Thymus (tissue), 14 donors: ENCODE measurements around the gene PYHIN1. TPM values are rescaled to one million over a fixed set of nuclear protein-coding genes. Genes with fewer than 3 reads are reported as not detected.

Source experiments
- DNase-seq, 9 donors: peaks; one replicate each; pipeline ENCODE4 v3.0.0-alpha.2; 2013; ENCODE audit warnings: low spot score in 9 of 9, low read depth in 6 of 9, missing footprints in 1 of 9
- H3K27ac ChIP-seq, 2 donors: one replicate each; pipeline ENCODE4 v1.5.1; 2013; ENCODE audit warnings: control low read depth in 1 of 2, low read depth in 1 of 2, low read length in 1 of 2, mild to moderate bottlenecking in 1 of 2, moderate library complexity in 1 of 2
- H3K27me3 ChIP-seq, 2 donors: one replicate each; pipeline ENCODE4 v1.5.1; 2013; ENCODE audit warnings: low read length in 1 of 2; ENCODE audit not compliant: control insufficient read depth in 2 of 2, insufficient read depth in 1 of 2
- H3K36me3 ChIP-seq, 2 donors: one replicate each; pipeline ENCODE4 v1.5.1; 2013; ENCODE audit warnings: low read length in 1 of 2, mild to moderate bottlenecking in 1 of 2, moderate library complexity in 1 of 2; ENCODE audit not compliant: control insufficient read depth in 2 of 2, insufficient read depth in 2 of 2
- H3K4me1 ChIP-seq, 2 donors: one replicate each; pipeline ENCODE4 v1.5.1; 2013; ENCODE audit warnings: low read length in 2 of 2; ENCODE audit not compliant: control insufficient read depth in 2 of 2, insufficient read depth in 2 of 2
- H3K4me3 ChIP-seq, 2 donors: one replicate each; pipeline ENCODE4 v1.5.1; 2013; ENCODE audit warnings: low read length in 2 of 2, control low read depth in 1 of 2, mild to moderate bottlenecking in 1 of 2
- H3K9me3 ChIP-seq, 2 donors: one replicate each; pipeline ENCODE4 v1.5.1; 2013; ENCODE audit warnings: low read length in 1 of 2, mild to moderate bottlenecking in 1 of 2; ENCODE audit not compliant: control insufficient read depth in 2 of 2, insufficient read depth in 1 of 2
- WGBS: extraction: QIAGEN DNeasy Blood & Tissue Kit; methylation state at CpG from one replicate; pipeline ENCODE4 v1.1.7; 2013; 5-methylcytosine and 5-hydroxymethylcytosine counted together
- long read RNA-seq, 10 donors: transcript quantifications; one replicate each; lab custom pipeline, GENCODE V29; 2026
- polyA plus RNA-seq: library from polyadenylated mRNA; stranded (reverse); fragments of 200-250 nt; gene quantifications from one replicate; pipeline ENCODE4 v1.2.3, GENCODE V29; 2013
- total RNA-seq: library from RNA; stranded (reverse); fragments of 120-200 nt; gene quantifications from one replicate; pipeline ENCODE4 v1.2.4, GENCODE V29; 2013
- donor health status: healthy.

The PYHIN1 gene
- total RNA-seq (8.6 TPM), polyA plus RNA-seq (3.2 TPM)
- long read RNA-seq, donor 1, partial matches to known transcripts = 0 of 1 reads
- long read RNA-seq, donor 1, other reads (novel, unspliced or antisense) = 0 of 1 reads
- long read RNA-seq, donor 2, partial matches to known transcripts = 0 of 2 reads
- long read RNA-seq, donor 2, other reads (novel, unspliced or antisense) = 0 of 2 reads
- long read RNA-seq, donor 3, partial matches to known transcripts = 0 of 2 reads
- long read RNA-seq, donor 3, other reads (novel, unspliced or antisense) = 0 of 2 reads
- long read RNA-seq, donor 4, partial matches to known transcripts = 0 of 3 reads
- long read RNA-seq, donor 4, other reads (novel, unspliced or antisense) = 0 of 3 reads
- long read RNA-seq, donor 5, partial matches to known transcripts = 0 of 1 reads
- long read RNA-seq, donor 5, other reads (novel, unspliced or antisense) = 0 of 1 reads
- long read RNA-seq, donor 6, partial matches to known transcripts = 0 of 1 reads
- long read RNA-seq, donor 6, other reads (novel, unspliced or antisense) = 0 of 1 reads
- long read RNA-seq, donor 7, partial matches to known transcripts = 0 of 2 reads
- long read RNA-seq, donor 7, other reads (novel, unspliced or antisense) = 0 of 2 reads
- long read RNA-seq, donor 8 = 0 reads
- long read RNA-seq, donor 9, partial matches to known transcripts = 0 of 1 reads
- long read RNA-seq, donor 9, other reads (novel, unspliced or antisense) = 0 of 1 reads
- long read RNA-seq, donor 10 = 0 reads

DNA sequence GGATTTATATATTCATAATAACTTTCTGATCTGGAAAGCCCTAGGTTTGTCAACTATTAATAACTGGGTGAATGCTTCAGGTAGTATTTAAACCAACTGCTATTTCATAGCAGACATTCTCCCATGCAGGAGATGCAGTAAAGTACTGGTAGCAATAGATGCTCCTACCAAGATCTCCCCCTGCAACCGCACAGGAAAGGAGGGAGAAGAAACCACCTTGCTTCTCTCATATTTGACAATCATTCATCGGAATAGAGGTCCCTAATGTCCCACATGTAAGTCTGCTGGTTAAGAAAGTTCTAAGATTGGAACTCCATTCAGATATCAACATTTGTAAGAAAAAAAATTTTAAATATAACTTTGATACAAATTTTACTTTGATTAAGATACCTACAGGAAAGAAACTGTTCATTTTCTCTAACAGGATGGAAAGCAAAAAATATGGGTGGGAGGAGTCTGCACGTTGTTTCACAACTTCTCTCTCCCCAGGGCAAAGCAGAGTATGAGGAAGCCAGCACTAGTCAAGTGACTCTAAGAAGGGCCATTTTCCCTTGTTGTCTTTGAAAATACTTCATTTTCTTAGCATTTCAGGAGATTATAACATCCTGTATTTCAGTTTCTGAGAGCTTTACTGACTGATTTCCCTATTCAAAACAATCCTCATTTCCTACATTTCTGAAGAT, at the start of gene PYHIN1:
Gene PYHIN1 (plus strand): TSS at position 498 of the 683 bp plus-strand sequence. CDS start 5,359 bp downstream, outside the sequence.
- no peaks in the 10 kb centered on the region for H3K36me3 ChIP-seq
- no peaks in the 10 kb centered on the region for H3K27me3 ChIP-seq
- H3K4me1 ChIP-seq = no peaks in the 10 kb centered on the region
- 66% methylated on average over 3 of the region's 3 CpGs for WGBS
- peak in 4 of 9 donors; percentile 10 to 58 (median 22) for DNase-seq
- peak within 1 kb of the TSS in 1 of 2 donors; percentile 62 for H3K27ac ChIP-seq
- peak within 1 kb of the TSS in 1 of 2 donors; percentile 16 for H3K4me3 ChIP-seq
- H3K9me3 ChIP-seq = no peaks in the 10 kb centered on the region

GRCh38 chr1:158893654-158894053, 37.7 kb upstream of the PYHIN1 start:
- Histone ChIP-seq H3K36me3 (no peaks in the 10 kb centered on the region), H3K4me3 (no peak overlapping the region), H3K9me3 (no peaks in the 10 kb centered on the region), H3K4me1 (no peaks in the 10 kb centered on the region), H3K27ac (no peak overlapping the region), H3K27me3 (no peaks in the 10 kb centered on the region)
- no peak for DNase-seq

DNA sequence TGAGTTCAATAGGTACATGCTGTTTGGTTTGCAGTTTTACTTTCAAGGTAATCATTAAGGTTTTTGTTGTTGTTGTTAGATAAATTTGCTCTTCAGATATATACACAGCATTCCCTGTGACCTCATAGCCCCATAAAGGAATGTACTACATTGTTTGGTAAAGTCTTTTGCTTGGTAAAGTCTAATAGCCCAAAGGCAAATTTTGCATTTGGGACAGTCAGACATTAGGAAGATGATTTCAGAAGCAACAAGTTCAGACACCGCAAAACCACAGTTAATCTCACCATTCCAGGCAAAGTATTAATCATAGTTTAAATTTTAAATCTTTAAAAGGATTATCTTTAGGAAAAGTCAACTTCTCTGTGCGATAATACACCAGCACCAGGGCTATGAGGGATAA, 32.6 kb upstream of the PYHIN1 start:
- Histone ChIP-seq H3K4me1 (no peaks in the 10 kb centered on the region), H3K27me3 (no peaks in the 10 kb centered on the region), H3K36me3 (no peaks in the 10 kb centered on the region), H3K27ac (no peak overlapping the region), H3K9me3 (no peaks in the 10 kb centered on the region), H3K4me3 (no peak overlapping the region)
- no peak for DNase-seq
- 92% methylated on average over 2 of the region's 2 CpGs for WGBS

DNA sequence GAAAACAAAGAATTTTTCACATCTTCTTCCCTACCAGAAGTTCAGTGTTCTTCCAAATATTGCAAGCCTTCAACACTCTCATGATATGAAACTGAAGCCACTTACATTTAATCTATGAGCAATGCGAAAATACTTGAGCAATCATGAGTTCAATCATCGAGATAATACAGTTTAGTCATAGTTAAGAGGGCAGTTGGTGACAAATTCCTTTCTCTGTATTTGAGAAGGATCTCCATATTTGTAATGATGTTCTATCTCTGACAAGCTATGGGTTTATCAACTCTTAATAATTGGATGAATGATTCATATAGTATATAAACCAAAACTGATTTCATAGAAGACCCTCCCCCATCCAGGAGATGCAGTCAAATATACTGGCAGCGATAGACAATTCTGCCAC, 29.7 kb upstream of the PYHIN1 start:
- H3K9me3 ChIP-seq = no peaks in the 10 kb centered on the region
- WGBS = 96% methylated on average over 3 of the region's 3 CpGs
- no peak for DNase-seq
- H3K4me3 ChIP-seq = no peak overlapping the region
- no peak overlapping the region for H3K27ac ChIP-seq
- no peaks in the 10 kb centered on the region for H3K36me3 ChIP-seq
- H3K4me1 ChIP-seq = no peaks in the 10 kb centered on the region
- H3K27me3 ChIP-seq = no peaks in the 10 kb centered on the region

DNA sequence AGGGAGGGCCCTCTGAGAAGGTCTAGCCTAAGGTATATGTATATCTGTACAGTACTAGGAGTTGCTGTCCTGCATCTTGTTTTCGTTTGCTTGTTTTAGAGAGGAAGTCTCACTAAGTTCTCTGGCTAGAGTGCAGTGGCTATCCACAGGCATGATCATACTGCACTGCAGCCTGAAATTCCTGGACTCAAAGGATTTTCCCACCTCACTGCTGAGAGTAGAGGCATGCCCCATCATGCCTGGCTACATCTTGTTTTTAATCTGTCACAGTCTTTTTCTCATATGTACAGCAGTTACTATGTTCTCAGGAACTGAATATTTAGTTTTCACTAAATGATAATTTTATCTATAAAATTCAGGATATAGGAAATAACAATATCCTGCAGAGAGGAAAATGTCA, 15.3 kb upstream of the PYHIN1 start:
- H3K4me3 ChIP-seq = no peak overlapping the region
- WGBS = 84% methylated on average over 1 of the region's 1 CpG
- H3K27ac ChIP-seq = no peak overlapping the region
- H3K36me3 ChIP-seq = no peaks in the 10 kb centered on the region
- no peaks in the 10 kb centered on the region for H3K27me3 ChIP-seq
- H3K9me3 ChIP-seq = peaks cover 0 to 7% of the 10 kb centered on the region in 2 donors
- no peaks in the 10 kb centered on the region for H3K4me1 ChIP-seq
- no peak for DNase-seq

DNA sequence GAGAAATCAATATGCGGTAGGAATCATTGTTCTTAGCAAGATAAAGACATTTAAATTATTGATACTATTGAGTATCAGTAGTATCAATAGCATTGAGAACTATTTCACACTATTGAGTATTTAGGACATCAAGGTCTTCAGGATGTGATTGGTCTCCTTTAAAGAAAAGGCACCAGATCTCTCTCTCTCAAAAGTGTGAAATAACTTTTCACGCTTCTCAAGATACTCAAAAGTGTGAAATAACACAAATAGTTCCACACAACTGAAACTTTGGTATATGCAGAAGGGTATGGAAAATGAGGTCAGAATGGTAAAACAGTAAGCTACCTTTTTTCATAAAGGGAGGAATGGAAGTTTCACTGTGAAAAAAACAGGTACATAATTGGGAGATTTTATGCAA, 6.7 kb upstream of the PYHIN1 start:
- WGBS = 73% methylated on average over 2 of the region's 2 CpGs
- H3K4me1 ChIP-seq = no peaks in the 10 kb centered on the region
- H3K9me3 ChIP-seq = peaks cover 0 to 7% of the 10 kb centered on the region in 2 donors
- H3K27ac ChIP-seq = no peak overlapping the region
- H3K4me3 ChIP-seq = no peak overlapping the region
- no peak for DNase-seq
- no peaks in the 10 kb centered on the region for H3K27me3 ChIP-seq
- H3K36me3 ChIP-seq = no peaks in the 10 kb centered on the region

DNA sequence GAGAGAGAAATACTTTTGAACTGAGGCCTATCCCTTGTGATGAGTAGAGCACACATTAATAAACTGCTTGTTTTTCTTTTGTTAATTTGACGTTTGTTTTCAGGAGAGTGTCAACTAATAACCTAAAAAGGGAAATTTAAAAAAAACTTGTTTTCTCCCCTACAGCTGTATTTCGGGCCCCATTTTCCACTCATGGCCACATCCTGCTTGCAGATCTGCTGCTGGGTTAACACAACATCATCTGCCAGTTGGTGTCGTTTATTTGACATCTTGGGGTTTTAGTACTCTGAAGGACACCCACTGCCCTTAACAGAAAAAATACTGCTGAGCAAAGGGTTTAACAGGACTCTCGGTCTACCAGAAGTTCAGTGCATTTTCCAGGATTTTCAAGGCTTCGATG, 848 bp upstream of the PYHIN1 start:
- H3K4me3 ChIP-seq = no peak overlapping the region
- peak in 6 of 9 donors; percentile 13 to 57 (median 26) for DNase-seq
- no peaks in the 10 kb centered on the region for H3K27me3 ChIP-seq
- H3K4me1 ChIP-seq = no peaks in the 10 kb centered on the region
- 80% methylated on average over 5 of the region's 5 CpGs for WGBS
- H3K27ac ChIP-seq = peak overlapping the region in 1 of 2 donors; percentile 62
- no peaks in the 10 kb centered on the region for H3K36me3 ChIP-seq
- no peaks in the 10 kb centered on the region for H3K9me3 ChIP-seq

DNA sequence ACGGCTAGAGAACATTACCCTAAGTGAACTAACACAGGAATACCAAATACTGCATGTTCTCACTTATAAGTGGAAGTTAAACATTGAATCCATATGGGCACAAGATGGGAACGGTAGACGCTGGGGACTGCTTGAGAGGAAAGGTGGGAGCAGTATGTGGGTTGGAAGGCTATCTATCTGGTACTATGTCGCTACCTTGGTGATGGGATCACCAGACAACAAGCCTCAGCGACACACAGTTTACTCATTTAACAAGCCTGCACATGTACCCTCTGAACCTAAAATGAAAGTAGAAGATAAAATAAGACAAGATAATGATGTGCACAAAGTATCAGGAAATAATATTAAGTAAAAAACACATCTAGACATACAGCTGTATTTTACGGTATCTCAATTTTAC, 819 bp downstream of the PYHIN1 start:
- H3K27ac ChIP-seq = no peak overlapping the region
- 96% methylated on average over 6 of the region's 6 CpGs for WGBS
- no peaks in the 10 kb centered on the region for H3K27me3 ChIP-seq
- H3K4me1 ChIP-seq = no peaks in the 10 kb centered on the region
- no peaks in the 10 kb centered on the region for H3K36me3 ChIP-seq
- no peak overlapping the region for H3K4me3 ChIP-seq
- no peak for DNase-seq
- no peaks in the 10 kb centered on the region for H3K9me3 ChIP-seq

GRCh38 chr1:158933621-158934020, 2.3 kb downstream of the PYHIN1 start:
- H3K4me3 ChIP-seq = no peak overlapping the region
- no peak overlapping the region for H3K27ac ChIP-seq
- 54% methylated on average over 1 of the region's 1 CpG for WGBS

More at GRCh38 chr1:158933621-158934020, 2.3 kb downstream of the PYHIN1 start:
- no peaks in the 10 kb centered on the region for H3K36me3 ChIP-seq
- no peaks in the 10 kb centered on the region for H3K27me3 ChIP-seq
- no peaks in the 10 kb centered on the region for H3K4me1 ChIP-seq
- H3K9me3 ChIP-seq = no peaks in the 10 kb centered on the region
- peak in 2 of 9 donors; percentile 2 to 21 for DNase-seq
